Measurements from ENCODE around the gene PRR13. TPM values are rescaled to one million over a fixed set of nuclear protein-coding genes. Genes with fewer than 3 reads are reported as not detected.

Gene PRR13
- total and polyA plus RNA-seq, 2 donors (not counting 1 experiment from before 2014, with no cell fraction given) = 108 to 213 TPM

DNA sequence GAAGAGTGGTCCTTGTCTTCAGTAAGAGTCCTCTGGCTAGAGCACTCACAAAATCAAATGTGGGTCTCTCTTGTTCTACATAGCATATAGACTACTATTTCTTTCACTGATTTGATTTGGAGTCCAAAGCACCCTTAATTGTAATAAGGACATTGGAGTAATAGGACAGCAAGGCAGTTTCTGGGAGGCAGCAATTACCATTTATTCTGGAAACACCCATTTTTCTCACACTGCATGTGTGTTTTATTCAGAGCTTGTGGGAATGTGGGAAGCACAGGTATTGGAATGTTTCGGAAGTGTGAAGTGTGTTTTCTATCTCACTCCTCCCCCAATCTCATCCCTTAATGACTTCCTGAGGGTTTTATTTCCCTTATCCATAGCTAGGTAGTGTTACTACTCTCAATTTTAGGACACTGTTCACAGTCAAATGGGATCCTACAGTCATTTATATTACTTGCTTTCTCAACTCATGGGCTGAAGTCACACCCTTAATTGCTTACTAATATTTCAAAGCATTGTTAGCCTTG, 30.6 kb downstream of the PRR13 start:
- H3K36me3 ChIP-seq (replicated peaks in 1 of 2; ENCODE audit: control extremely low read depth in 1 of 2, control insufficient read depth in 1 of 2, extremely low read depth in 1 of 2, insufficient read depth in 2 of 2, low read length in 1 of 2) = peaks cover 24 to 96% of the 10 kb centered on the region in 2 experiments
- Mint-ChIP-seq H3K4me3 (no peak overlapping the region), H3K4me1 (peaks cover 3% of the 10 kb centered on the region), H3K9me3 (ENCODE audit: insufficient read depth) (no peaks in the 10 kb centered on the region), H3K27me3 (no peaks in the 10 kb centered on the region), H3K27ac (no peak overlapping the region)
- H3K4me3 ChIP-seq (ENCODE audit: control extremely low read depth in 1 of 5, extremely low read depth in 1 of 5, insufficient read depth in 1 of 5, low read depth in 2 of 5, low read length in 4 of 5) = no peak overlapping the region
- H3K27me3 ChIP-seq (replicated peaks in 1 of 4; ENCODE audit: control extremely low read depth in 1 of 4, control insufficient read depth in 3 of 4, insufficient read depth in 4 of 4, low read length in 3 of 4) = no peaks in the 10 kb centered on the region
- no peak overlapping the region for H3K4me2 ChIP-seq (replicated peaks; ENCODE audit: low read depth, low read length, poor library complexity, severe bottlenecking)
- H3K4me1 ChIP-seq (ENCODE audit: control insufficient read depth in 2 of 2, insufficient read depth in 2 of 2, low read length in 2 of 2) = no peaks in the 10 kb centered on the region
- POLR2A ChIA-PET = interaction anchor here (0.6 to 1.3 kb wide), 2 partner anchors 31 to 37 kb away, joined by 3 to 4 read pairs; partner anchors contain the start of gene PRR13
- H3K27ac ChIP-seq (ENCODE audit: low read length in 2 of 2) = no peak overlapping the region
- TF ChIP-seq, protein P1, sequence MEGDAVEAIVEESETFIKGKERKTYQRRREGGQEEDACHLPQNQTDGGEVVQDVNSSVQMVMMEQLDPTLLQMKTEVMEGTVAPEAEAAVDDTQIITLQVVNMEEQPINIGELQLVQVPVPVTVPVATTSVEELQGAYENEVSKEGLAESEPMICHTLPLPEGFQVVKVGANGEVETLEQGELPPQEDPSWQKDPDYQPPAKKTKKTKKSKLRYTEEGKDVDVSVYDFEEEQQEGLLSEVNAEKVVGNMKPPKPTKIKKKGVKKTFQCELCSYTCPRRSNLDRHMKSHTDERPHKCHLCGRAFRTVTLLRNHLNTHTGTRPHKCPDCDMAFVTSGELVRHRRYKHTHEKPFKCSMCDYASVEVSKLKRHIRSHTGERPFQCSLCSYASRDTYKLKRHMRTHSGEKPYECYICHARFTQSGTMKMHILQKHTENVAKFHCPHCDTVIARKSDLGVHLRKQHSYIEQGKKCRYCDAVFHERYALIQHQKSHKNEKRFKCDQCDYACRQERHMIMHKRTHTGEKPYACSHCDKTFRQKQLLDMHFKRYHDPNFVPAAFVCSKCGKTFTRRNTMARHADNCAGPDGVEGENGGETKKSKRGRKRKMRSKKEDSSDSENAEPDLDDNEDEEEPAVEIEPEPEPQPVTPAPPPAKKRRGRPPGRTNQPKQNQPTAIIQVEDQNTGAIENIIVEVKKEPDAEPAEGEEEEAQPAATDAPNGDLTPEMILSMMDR (IDR thresholded peaks at IDR 0.05) = no peak
- TF ChIP-seq EZH2 (IDR thresholded peaks at IDR 0.05; ENCODE audit: borderline replicate concordance, insufficient read depth, low read depth, low read length, poor library complexity, severe bottlenecking) = no peak
- H3K9ac ChIP-seq (ENCODE audit: low read length) = no peak overlapping the region
- WGBS (ENCODE audit: insufficient coverage) = no CpG with 5 or more reads among the region's 1 CpG
- H3K79me2 ChIP-seq (ENCODE audit: control insufficient read depth, insufficient read depth, low read length) = peaks cover 50% of the 10 kb centered on the region
- CTCF ChIA-PET = interaction anchor here (0.7 to 4.9 kb wide), 2 partner anchors 37 to 152 kb away, joined by 4 to 24 read pairs; no protein-coding TSS in a partner anchor
- intact Hi-C loops (cut with micrococcal nuclease) = loop anchor here (5.0 kb wide), 1 partner anchor 35 kb away; the partner anchor contains the start of gene NPFF
- no peak overlapping the region for H2AFZ ChIP-seq (ENCODE audit: insufficient read depth, low read depth, low read length, poor library complexity, severe bottlenecking)
- H4K20me1 ChIP-seq (ENCODE audit: control insufficient read depth, insufficient read depth, low read length, poor library complexity, severe bottlenecking) = peaks cover 87% of the 10 kb centered on the region
- DNase-seq (no peak), ATAC-seq (ENCODE audit: low read depth) (no peak)
- H3K9me3 ChIP-seq (ENCODE audit: control extremely low read depth in 1 of 3, control insufficient read depth in 2 of 3, insufficient read depth in 1 of 3, low read length in 2 of 3) = no peaks in the 10 kb centered on the region

DNA sequence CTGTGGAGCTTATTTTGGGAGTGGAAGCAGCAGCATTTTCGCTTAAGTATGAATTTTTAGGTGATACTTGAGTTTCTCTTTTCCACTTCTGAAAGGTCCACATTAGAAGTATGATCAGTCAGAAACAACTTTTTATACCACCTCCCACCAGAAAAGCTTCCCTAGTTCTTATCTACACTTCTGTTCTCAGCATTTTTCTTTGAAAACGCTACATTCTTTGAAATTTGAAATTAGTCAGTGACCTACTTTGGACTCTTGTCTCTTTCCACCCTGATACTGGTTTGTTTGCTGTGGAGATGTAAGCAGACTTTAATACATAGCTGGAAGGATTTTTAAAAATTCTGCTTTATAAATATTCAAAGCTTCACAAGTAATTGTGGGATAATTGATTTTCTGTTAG, 32.5 kb downstream of the PRR13 start:
- Mint-ChIP-seq H3K4me1 (peaks cover 3% of the 10 kb centered on the region), H3K4me3 (no peak overlapping the region), H3K27me3 (no peaks in the 10 kb centered on the region), H3K9me3 (ENCODE audit: insufficient read depth) (no peaks in the 10 kb centered on the region), H3K27ac (no peak overlapping the region)
- H3K36me3 ChIP-seq (replicated peaks in 1 of 2; ENCODE audit: control extremely low read depth in 1 of 2, control insufficient read depth in 1 of 2, extremely low read depth in 1 of 2, insufficient read depth in 2 of 2, low read length in 1 of 2) = peaks cover 14 to 93% of the 10 kb centered on the region in 2 experiments
- H3K79me2 ChIP-seq (ENCODE audit: control insufficient read depth, insufficient read depth, low read length) = peaks cover 39% of the 10 kb centered on the region
- no peaks in the 10 kb centered on the region for H3K9me3 ChIP-seq (ENCODE audit: control extremely low read depth in 1 of 3, control insufficient read depth in 2 of 3, insufficient read depth in 1 of 3, low read length in 2 of 3)
- H3K4me1 ChIP-seq (ENCODE audit: control insufficient read depth in 2 of 2, insufficient read depth in 2 of 2, low read length in 2 of 2) = no peaks in the 10 kb centered on the region
- WGBS (ENCODE audit: insufficient coverage) = no CpG with 5 or more reads among the region's 2 CpGs
- no peak overlapping the region for H3K9ac ChIP-seq (ENCODE audit: low read length)
- no peak overlapping the region for H2AFZ ChIP-seq (ENCODE audit: insufficient read depth, low read depth, low read length, poor library complexity, severe bottlenecking)
- ATAC-seq (ENCODE audit: low read depth) (no peak), DNase-seq (no peak)
- TF ChIP-seq, protein P1 (IDR thresholded peaks at IDR 0.05) = no peak
- no peak for TF ChIP-seq EZH2 (IDR thresholded peaks at IDR 0.05; ENCODE audit: borderline replicate concordance, insufficient read depth, low read depth, low read length, poor library complexity, severe bottlenecking)
- peaks cover 88% of the 10 kb centered on the region for H4K20me1 ChIP-seq (ENCODE audit: control insufficient read depth, insufficient read depth, low read length, poor library complexity, severe bottlenecking)
- intact Hi-C loops (cut with micrococcal nuclease) = loop anchor here (5.0 kb wide), 1 partner anchor 33 kb away; the partner anchor contains the start of gene NPFF
- no peak overlapping the region for H3K4me2 ChIP-seq (replicated peaks; ENCODE audit: low read depth, low read length, poor library complexity, severe bottlenecking)
- H3K27me3 ChIP-seq (replicated peaks in 1 of 4; ENCODE audit: control extremely low read depth in 1 of 4, control insufficient read depth in 3 of 4, insufficient read depth in 4 of 4, low read length in 3 of 4) = no peaks in the 10 kb centered on the region
- CTCF ChIA-PET = interaction anchor here (0.9 to 4.9 kb wide), 7 partner anchors 17 to 122 kb away, joined by 3 to 24 read pairs (median 3); partner anchors contain the start of gene TARBP2
- H3K4me3 ChIP-seq (ENCODE audit: control extremely low read depth in 1 of 5, extremely low read depth in 1 of 5, insufficient read depth in 1 of 5, low read depth in 2 of 5, low read length in 4 of 5) = no peak overlapping the region
- H3K27ac ChIP-seq (ENCODE audit: low read length in 2 of 2) = no peak overlapping the region
- POLR2A ChIA-PET = no interaction called here
